ENCODE measurements around the gene ARID1B. TPM values are rescaled to one million over a fixed set of nuclear protein-coding genes. Genes with fewer than 3 reads are reported as not detected.

The ARID1B gene
- total and polyA plus RNA-seq, 2 of the 4 experiments (the other 2 are of a cell fraction), result 14.5 to 20.1 TPM

DNA sequence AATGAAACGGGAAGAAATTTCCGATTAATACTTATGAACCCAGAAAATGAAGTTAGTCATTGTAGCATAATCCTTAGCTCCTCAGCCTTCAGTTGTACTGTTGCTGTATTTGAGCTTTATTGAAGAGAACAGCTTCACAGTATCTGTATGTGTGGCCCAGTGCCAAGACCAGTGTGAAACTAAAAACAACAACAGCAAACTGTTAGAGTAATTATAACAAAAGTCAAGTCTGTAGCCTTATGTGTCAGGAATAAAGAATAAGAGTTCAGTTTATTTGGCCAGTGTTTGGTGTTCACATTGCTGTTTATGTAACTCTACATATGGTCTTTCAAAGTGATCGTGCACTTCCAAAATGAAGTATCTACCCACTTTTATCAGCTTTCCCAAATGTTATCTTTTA lies 70.9 kb downstream of the ARID1B start:
- H3K27me3 ChIP-seq (ENCODE audit: control insufficient read depth, insufficient read depth, low read length), result no peaks in the 10 kb centered on the region
- H2BK120ac ChIP-seq (ENCODE audit: low read depth, low read length), result no peak overlapping the region
- no peak overlapping the region for H2AK9ac ChIP-seq (replicated peaks; ENCODE audit: low read depth, low read length, poor library complexity)
- TF ChIP-seq MAFK (IDR thresholded peaks at IDR 0.05; ENCODE audit: low read depth, low read length) (no peak), SMC3 (IDR thresholded peaks at IDR 0.05; ENCODE audit: low read depth, low read length) (no peak), CEBPB (IDR thresholded peaks at IDR 0.05; ENCODE audit: low read depth, low read length) (no peak), RAD21 (IDR thresholded peaks at IDR 0.05; ENCODE audit: low read length) (no peak), POLR2A (IDR thresholded peaks at IDR 0.05; ENCODE audit: low read depth, low read length) (no peak), MAZ (IDR thresholded peaks at IDR 0.05; ENCODE audit: borderline replicate concordance, low read depth, low read length) (no peak), NFE2L2 (IDR thresholded peaks at IDR 0.05; ENCODE audit: low read depth, low read length) (no peak), RCOR1 (IDR thresholded peaks at IDR 0.05; ENCODE audit: insufficient replicate concordance, low read length) (no peak), CHD1 (IDR thresholded peaks at IDR 0.05; ENCODE audit: low read depth, low read length) (no peak), BHLHE40 (IDR thresholded peaks at IDR 0.05; ENCODE audit: low read depth, low read length) (no peak), RFX5 (IDR thresholded peaks at IDR 0.05; ENCODE audit: low read depth, low read length) (no peak), MXI1 (IDR thresholded peaks at IDR 0.05; ENCODE audit: borderline replicate concordance, low read depth, low read length) (no peak), FOS (IDR thresholded peaks at IDR 0.05; ENCODE audit: low read depth, low read length) (no peak)
- TF ChIP-seq, protein P1, sequence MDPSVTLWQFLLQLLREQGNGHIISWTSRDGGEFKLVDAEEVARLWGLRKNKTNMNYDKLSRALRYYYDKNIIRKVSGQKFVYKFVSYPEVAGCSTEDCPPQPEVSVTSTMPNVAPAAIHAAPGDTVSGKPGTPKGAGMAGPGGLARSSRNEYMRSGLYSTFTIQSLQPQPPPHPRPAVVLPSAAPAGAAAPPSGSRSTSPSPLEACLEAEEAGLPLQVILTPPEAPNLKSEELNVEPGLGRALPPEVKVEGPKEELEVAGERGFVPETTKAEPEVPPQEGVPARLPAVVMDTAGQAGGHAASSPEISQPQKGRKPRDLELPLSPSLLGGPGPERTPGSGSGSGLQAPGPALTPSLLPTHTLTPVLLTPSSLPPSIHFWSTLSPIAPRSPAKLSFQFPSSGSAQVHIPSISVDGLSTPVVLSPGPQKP (IDR thresholded peaks at IDR 0.05; ENCODE audit: borderline replicate concordance, low read depth, low read length), result no peak
- TF ChIP-seq, protein P2, sequence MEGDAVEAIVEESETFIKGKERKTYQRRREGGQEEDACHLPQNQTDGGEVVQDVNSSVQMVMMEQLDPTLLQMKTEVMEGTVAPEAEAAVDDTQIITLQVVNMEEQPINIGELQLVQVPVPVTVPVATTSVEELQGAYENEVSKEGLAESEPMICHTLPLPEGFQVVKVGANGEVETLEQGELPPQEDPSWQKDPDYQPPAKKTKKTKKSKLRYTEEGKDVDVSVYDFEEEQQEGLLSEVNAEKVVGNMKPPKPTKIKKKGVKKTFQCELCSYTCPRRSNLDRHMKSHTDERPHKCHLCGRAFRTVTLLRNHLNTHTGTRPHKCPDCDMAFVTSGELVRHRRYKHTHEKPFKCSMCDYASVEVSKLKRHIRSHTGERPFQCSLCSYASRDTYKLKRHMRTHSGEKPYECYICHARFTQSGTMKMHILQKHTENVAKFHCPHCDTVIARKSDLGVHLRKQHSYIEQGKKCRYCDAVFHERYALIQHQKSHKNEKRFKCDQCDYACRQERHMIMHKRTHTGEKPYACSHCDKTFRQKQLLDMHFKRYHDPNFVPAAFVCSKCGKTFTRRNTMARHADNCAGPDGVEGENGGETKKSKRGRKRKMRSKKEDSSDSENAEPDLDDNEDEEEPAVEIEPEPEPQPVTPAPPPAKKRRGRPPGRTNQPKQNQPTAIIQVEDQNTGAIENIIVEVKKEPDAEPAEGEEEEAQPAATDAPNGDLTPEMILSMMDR (conservative IDR thresholded peaks at IDR 0.05; ENCODE audit: low read depth, low read length), result no peak
- TF ChIP-seq, protein P3, sequence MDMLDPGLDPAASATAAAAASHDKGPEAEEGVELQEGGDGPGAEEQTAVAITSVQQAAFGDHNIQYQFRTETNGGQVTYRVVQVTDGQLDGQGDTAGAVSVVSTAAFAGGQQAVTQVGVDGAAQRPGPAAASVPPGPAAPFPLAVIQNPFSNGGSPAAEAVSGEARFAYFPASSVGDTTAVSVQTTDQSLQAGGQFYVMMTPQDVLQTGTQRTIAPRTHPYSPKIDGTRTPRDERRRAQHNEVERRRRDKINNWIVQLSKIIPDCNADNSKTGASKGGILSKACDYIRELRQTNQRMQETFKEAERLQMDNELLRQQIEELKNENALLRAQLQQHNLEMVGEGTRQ (IDR thresholded peaks at IDR 0.05; ENCODE audit: low read depth, low read length), result no peak
- H3K9ac ChIP-seq (ENCODE audit: low read depth, low read length), result no peak overlapping the region
- H3K4ac ChIP-seq (ENCODE audit: low read depth, low read length), result no peak overlapping the region
- ATAC-seq (ENCODE audit: low read depth) (no peak), DNase-seq (no peak)
- no peaks in the 10 kb centered on the region for H3K9me3 ChIP-seq (ENCODE audit: control insufficient read depth, insufficient read depth, low read length)
- H2AFZ ChIP-seq (replicated peaks; ENCODE audit: low read length, poor library complexity), result no peak overlapping the region
- H3K56ac ChIP-seq (ENCODE audit: extremely low read depth, insufficient read depth, low read length), result no peak overlapping the region
- peaks cover 70% of the 10 kb centered on the region for H4K20me1 ChIP-seq (ENCODE audit: insufficient read depth, low read length)
- dilution Hi-C loops (cut with HindIII; ENCODE audit: low sequenced_read_pairs, unreplicated experiment) (no loop called here), intact Hi-C loops (cut with micrococcal nuclease) (no loop called here), in situ Hi-C loops (cut with MboI; ENCODE audit: low sequenced_read_pairs) (no loop called here)
- no peak overlapping the region for H3K4me3 ChIP-seq (ENCODE audit: insufficient read depth, low read depth, low read length)
- no peak overlapping the region for H2BK15ac ChIP-seq (ENCODE audit: low read depth, low read length)
- H3K14ac ChIP-seq (replicated peaks; ENCODE audit: low read depth, low read length), result no peak overlapping the region
- no peak overlapping the region for H4K91ac ChIP-seq (ENCODE audit: insufficient read depth, low read depth, low read length)
- no peak overlapping the region for H2BK5ac ChIP-seq (ENCODE audit: low read depth, low read length, poor library complexity, severe bottlenecking)
- H3K4me1 ChIP-seq (ENCODE audit: control insufficient read depth, insufficient read depth, low read length), result peaks cover 24% of the 10 kb centered on the region
- no peak overlapping the region for H4K8ac ChIP-seq (ENCODE audit: low read depth in 2 of 2, low read length in 2 of 2)
- no peak overlapping the region for H3K27ac ChIP-seq (ENCODE audit: insufficient read depth, low read length)
- BruUV-seq (replicated peaks), result no TSS peak
- no peak overlapping the region for H4K5ac ChIP-seq (ENCODE audit: low read depth, low read length)
- no peak overlapping the region for H3K23ac ChIP-seq (ENCODE audit: low read depth, low read length)
- ChIA-PET CTCF (no interaction called here), POLR2A (ENCODE audit: unreplicated experiment) (no interaction called here)
- H2AK5ac ChIP-seq (ENCODE audit: low read depth, low read length), result no peak overlapping the region
- H3K79me1 ChIP-seq (ENCODE audit: low read depth in 1 of 2, low read length in 2 of 2), result peaks cover 30 to 68% of the 10 kb centered on the region in 2 experiments
- H3K18ac ChIP-seq (ENCODE audit: low read depth, low read length), result no peak overlapping the region
- WGBS, 2 experiments (ENCODE audit: extremely low coverage in 2 of 2, insufficient read length in 1 of 2), result no CpG with 5 or more reads among the region's 3 CpGs
- H2BK20ac ChIP-seq (ENCODE audit: low read depth, low read length), result no peak overlapping the region
- no peaks in the 10 kb centered on the region for H3K36me3 ChIP-seq (ENCODE audit: control insufficient read depth, insufficient read depth, low read length)
- H3K4me2 ChIP-seq (ENCODE audit: low read depth, low read length), result peak overlapping the region; percentile 21; the same call in 1 of the 2 replicates
- peaks cover 22% of the 10 kb centered on the region for H3K9me1 ChIP-seq (ENCODE audit: insufficient read depth, low read length)

Data from IMR-90 (cell line).